Measurements from ENCODE around the gene SETD2. TPM values are rescaled to one million over a fixed set of nuclear protein-coding genes. Genes with fewer than 3 reads are reported as not detected.

The SETD2 gene
- total and polyA plus RNA-seq, 8 donors = 9.3 to 96.2 (median 66.4) TPM

DNA sequence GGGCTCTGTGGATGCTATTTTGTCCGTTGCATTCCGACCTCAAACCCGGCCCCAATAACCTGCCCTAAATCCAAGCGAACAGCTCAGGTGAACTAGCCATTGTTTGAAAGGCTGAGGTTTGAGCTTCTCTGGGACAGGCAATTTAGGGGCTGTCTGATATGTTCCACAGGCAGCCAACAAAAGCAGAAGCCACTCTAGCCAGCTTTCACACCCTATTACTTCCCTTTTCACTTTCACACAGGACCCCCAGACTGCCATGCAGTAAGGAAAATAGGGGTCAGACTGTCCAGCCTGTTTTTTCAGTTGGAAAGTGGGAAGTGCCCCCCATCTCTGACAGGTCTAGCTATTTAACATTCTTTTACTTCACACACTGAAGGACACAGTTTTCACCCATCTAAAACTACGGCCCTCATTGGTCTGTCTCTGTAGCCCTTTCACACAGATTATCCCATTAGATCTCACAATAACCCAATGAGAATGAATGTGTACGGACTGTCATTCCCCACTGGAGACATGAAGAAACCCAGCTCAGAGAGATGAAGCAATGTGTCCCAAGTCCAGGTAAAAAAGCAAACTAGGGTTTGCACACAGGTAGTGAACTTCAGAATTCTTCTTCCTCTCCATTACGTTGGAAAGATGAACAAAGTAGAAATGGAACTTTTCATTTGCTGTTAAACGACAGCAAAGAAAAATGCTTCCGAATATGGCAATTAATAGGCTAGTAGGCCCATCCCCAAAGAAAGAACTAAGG, 189.3 kb downstream of the SETD2 start:
- no peak for DNase-seq
- Histone ChIP-seq H3K36me3 (peaks cover 0 to 9% (median 3%) of the 10 kb centered on the region in 4 donors), H3K9me3 (no peaks in the 10 kb centered on the region), H3K4me1 (peaks cover 66 to 86% (median 82%) of the 10 kb centered on the region in 4 donors), H3K27me3 (no peaks in the 10 kb centered on the region), H3K4me3 (peak overlapping the region in 2 of 4 donors; percentile 71 to 89), H3K27ac (peak overlapping the region in 1 of 5 donors; percentile 98)
- intact Hi-C loops (cut with DNase I; ENCODE audit: low total_unique reads) = no loop called here
- TF ChIP-seq CTCF (IDR thresholded peaks at IDR 0.05) = no peak
- no peak for TF ChIP-seq POLR2A (IDR thresholded peaks at IDR 0.05)
- no peak for TF ChIP-seq POLR2AphosphoS5 (IDR thresholded peaks at IDR 0.05)
- TF ChIP-seq EP300 (IDR thresholded peaks at IDR 0.05) = no peak
- WGBS, 5 donors = 70 to 74% (median 71%) methylated on average over 9 of the region's 9 CpGs

DNA sequence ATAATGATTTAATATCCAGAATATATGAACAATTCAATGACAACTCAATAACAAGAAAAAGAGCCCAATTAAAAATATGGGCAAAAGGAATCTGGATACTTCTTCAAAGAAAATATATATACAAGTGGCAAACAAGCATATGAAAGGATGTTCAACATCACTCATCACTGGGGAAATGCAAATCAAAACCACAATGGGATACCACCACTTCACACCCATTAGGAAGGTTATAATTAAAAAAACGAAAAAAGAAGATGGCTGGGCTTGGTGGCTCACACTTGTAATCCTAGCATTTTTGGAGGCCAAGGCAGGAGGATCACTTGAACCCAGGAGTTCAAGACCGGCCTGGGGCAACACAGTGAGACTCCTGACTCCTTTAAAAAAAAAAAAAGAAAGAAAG, 191.5 kb downstream of the SETD2 start:
- intact Hi-C loops (cut with DNase I; ENCODE audit: low total_unique reads) = no loop called here
- WGBS, 5 donors = 72 to 82% (median 78%) methylated on average over 2 of the region's 2 CpGs
- Histone ChIP-seq H3K4me1 (peaks cover 70 to 88% (median 82%) of the 10 kb centered on the region in 4 donors), H3K4me3 (no peak overlapping the region), H3K27ac (no peak overlapping the region), H3K9me3 (no peaks in the 10 kb centered on the region), H3K27me3 (no peaks in the 10 kb centered on the region), H3K36me3 (peaks cover 0 to 12% (median 7%) of the 10 kb centered on the region in 4 donors)
- no peak for DNase-seq
- TF ChIP-seq EP300 (IDR thresholded peaks at IDR 0.05) (no peak), CTCF (IDR thresholded peaks at IDR 0.05) (no peak), POLR2A (IDR thresholded peaks at IDR 0.05) (no peak), POLR2AphosphoS5 (IDR thresholded peaks at IDR 0.05) (no peak)

- H3K4me3 ChIP-seq = no peak overlapping the region
- no peaks in the 10 kb centered on the region for H3K9me3 ChIP-seq
- H3K36me3 ChIP-seq = peaks cover 0 to 12% (median 7%) of the 10 kb centered on the region in 4 donors
- intact Hi-C loops (cut with DNase I; ENCODE audit: low total_unique reads) = no loop called here
- no peak for DNase-seq
- no peaks in the 10 kb centered on the region for H3K27me3 ChIP-seq
- peaks cover 71 to 89% (median 83%) of the 10 kb centered on the region in 4 donors for H3K4me1 ChIP-seq
- WGBS, 5 donors = 73 to 82% (median 76%) methylated on average over 1 of the region's 1 CpG
- no peak for TF ChIP-seq POLR2AphosphoS5 (IDR thresholded peaks at IDR 0.05)
- no peak for TF ChIP-seq EP300 (IDR thresholded peaks at IDR 0.05)
- no peak for TF ChIP-seq POLR2A (IDR thresholded peaks at IDR 0.05)
- no peak for TF ChIP-seq CTCF (IDR thresholded peaks at IDR 0.05)
- peak overlapping the region in 4 of 5 donors; percentile 35 to 70 (median 53) for H3K27ac ChIP-seq
Observed at GRCh38 chr3:46971742-46972141, 192.2 kb downstream of the SETD2 start.

DNA sequence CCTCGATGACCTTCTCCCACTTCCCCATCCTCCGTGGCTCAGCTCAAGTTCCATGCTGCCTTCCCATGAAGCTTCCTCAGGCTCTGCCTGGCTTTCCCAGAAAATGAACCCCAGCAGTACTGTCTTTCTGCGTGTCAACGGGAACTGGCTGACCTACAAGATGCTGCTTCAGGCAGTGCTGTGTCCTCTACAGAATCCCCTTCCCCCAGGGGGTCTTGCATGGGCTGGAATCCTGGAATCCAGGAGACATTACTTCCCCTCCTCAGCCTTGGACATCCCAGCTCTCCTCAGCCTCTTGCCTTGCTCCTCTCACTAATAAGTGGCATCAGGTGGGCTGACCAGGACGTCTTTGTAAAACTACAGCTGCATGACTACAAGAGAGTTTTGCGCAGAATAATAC, 192.8 kb downstream of the SETD2 start:
- Histone ChIP-seq H3K4me1 (peaks cover 77 to 95% (median 88%) of the 10 kb centered on the region in 4 donors), H3K27ac (peak overlapping the region; percentile 14 to 70 (median 52)), H3K36me3 (peaks cover 0 to 12% (median 7%) of the 10 kb centered on the region in 4 donors), H3K4me3 (no peak overlapping the region), H3K9me3 (no peaks in the 10 kb centered on the region), H3K27me3 (no peaks in the 10 kb centered on the region)
- intact Hi-C loops (cut with DNase I; ENCODE audit: low total_unique reads) = no loop called here
- no peak for DNase-seq
- WGBS, 5 donors = 52 to 63% (median 58%) methylated on average over 6 of the region's 6 CpGs
- TF ChIP-seq POLR2AphosphoS5 (IDR thresholded peaks at IDR 0.05) (no peak), CTCF (IDR thresholded peaks at IDR 0.05) (no peak), EP300 (IDR thresholded peaks at IDR 0.05) (no peak), POLR2A (IDR thresholded peaks at IDR 0.05) (no peak)

Data from stomach (tissue), 9 donors.